H1 (cell line): ENCODE results near the gene SLC16A11. TPM values are rescaled to one million over a fixed set of nuclear protein-coding genes. Genes with fewer than 3 reads are reported as not detected.
"Not testable (repeated sequence)": the region's sequence is repeated elsewhere in the genome, so short reads cannot be mapped to it uniquely, and the experiment has no call there.

Experiments
- CTCF ChIA-PET: fragments of 300-600 bp; sonication (Branson Sonifier 250); formaldehyde crosslinking; loops from one replicate; lab custom pipeline; 2021; ENCODE audit not compliant: partially characterized antibody; lab: Charles Lee
- POLR2A ChIA-PET: fragments of 300-600 bp; sonication (Branson Sonifier 250); formaldehyde crosslinking; loops from one replicate; lab custom pipeline; 2021; ENCODE audit warnings: inconsistent platforms; ENCODE audit not compliant: partially characterized antibody; lab: Charles Lee
- DNase-seq, 2 experiments: peaks; one replicate each; pipeline versions ENCODE4 v3.0.0 to v3.0.0-alpha.2; 2010 to 2022; ENCODE audit warnings: low spot score in 2 of 2, low read depth in 1 of 2, mixed read lengths in 1 of 2
- FAIRE-seq: peaks from 2 replicates; lab custom pipeline; 2011; peaks lifted over from hg19 to GRCh38; lab: Jason Lieb, UNC
- H2AFZ ChIP-seq: 2 replicates; pipeline ENCODE4 v1.8.1; 2012; ENCODE audit warnings: low read length, inconsistent platforms
- H2AK5ac ChIP-seq: 2 replicates; pipeline ENCODE4 v1.6.1; 2013; ENCODE audit warnings: low read depth, low read length
- H2BK120ac ChIP-seq: replicated peaks from 2 replicates; pipeline ENCODE3; 2013; ENCODE audit warnings: low read depth, low read length, inconsistent platforms
- H2BK12ac ChIP-seq: 2 replicates; pipeline ENCODE4 v1.6.1; 2013; ENCODE audit warnings: low read depth, low read length
- H2BK15ac ChIP-seq: 2 replicates; pipeline ENCODE4 v1.6.1; 2013; ENCODE audit warnings: low read length
- H2BK20ac ChIP-seq: 2 replicates; pipeline ENCODE4 v1.6.1; 2013; ENCODE audit warnings: low read length
- H2BK5ac ChIP-seq: 2 replicates; pipeline ENCODE4 v1.6.1; 2013; ENCODE audit warnings: low read depth, low read length
- H3K14ac ChIP-seq: 2 replicates; pipeline ENCODE4 v1.6.1; 2013; ENCODE audit warnings: inconsistent platforms; ENCODE audit not compliant: insufficient read length
- H3K18ac ChIP-seq: 2 replicates; pipeline ENCODE4 v1.6.1; 2013; ENCODE audit warnings: low read length; ENCODE audit errors: extremely low read depth
- H3K23ac ChIP-seq: 2 replicates; pipeline ENCODE4 v1.6.1; 2013; ENCODE audit warnings: inconsistent platforms; ENCODE audit not compliant: insufficient read length
- H3K23me2 ChIP-seq: 2 replicates; pipeline ENCODE4 v1.6.1; 2013; ENCODE audit warnings: low read depth, low read length
- H3K27ac ChIP-seq: 2 replicates; pipeline ENCODE4 v1.6.1; 2011; ENCODE audit warnings: low read depth, low read length, inconsistent platforms
- H3K27me3 ChIP-seq, 4 experiments: replicated peaks in 1 of 4; 1 replicate in 1 of 4; 2 replicates in 3 of 4; pipeline versions ENCODE4 v1.6.1 to v1.8.1; 2011 to 2013; ENCODE audit warnings: low read length in 3 of 4, mild to moderate bottlenecking in 3 of 4, inconsistent platforms in 2 of 4, mixed read lengths in 2 of 4, moderate library complexity in 1 of 4; ENCODE audit not compliant: control insufficient read depth in 3 of 4, insufficient read depth in 3 of 4; ENCODE audit errors: extremely low read depth in 1 of 4
- H3K36me3 ChIP-seq, 4 experiments: 2 replicates each; pipeline versions ENCODE4 v1.6.1 to v1.8.1; 2011 to 2013; ENCODE audit warnings: mild to moderate bottlenecking in 4 of 4, low read length in 3 of 4, moderate library complexity in 2 of 4, control low read depth in 1 of 4, inconsistent platforms in 1 of 4; ENCODE audit not compliant: insufficient read depth in 4 of 4, control insufficient read depth in 2 of 4
- H3K4ac ChIP-seq: replicated peaks from 2 replicates; pipeline ENCODE3; 2013; ENCODE audit warnings: low read length, low read depth, mixed read lengths, inconsistent platforms; ENCODE audit not compliant: insufficient read length
- H3K4me1 ChIP-seq, 4 experiments: replicated peaks in 1 of 4; 1 replicate in 1 of 4; 2 replicates in 3 of 4; pipeline versions ENCODE4 v1.6.1 to v1.8.1; 2011 to 2013; ENCODE audit warnings: low read length in 3 of 4, inconsistent platforms in 2 of 4, mixed read lengths in 1 of 4; ENCODE audit not compliant: insufficient read depth in 4 of 4, control insufficient read depth in 3 of 4
- H3K4me2 ChIP-seq, 2 experiments: 2 replicates each; pipeline versions ENCODE4 v1.6.1 to v1.8.1; 2011 to 2013; ENCODE audit warnings: low read depth in 2 of 2, low read length in 2 of 2, control low read depth in 1 of 2, inconsistent platforms in 1 of 2, mild to moderate bottlenecking in 1 of 2; ENCODE audit not compliant: insufficient read depth in 1 of 2
- H3K4me3 ChIP-seq, 4 experiments: fragments of 200-600, 300-600 bp in 1 of 4; sonication (generic), shearing (Covaris generic), sonication (Bioruptor Twin) in 1 of 4; 2 replicates each; pipeline versions ENCODE4 v1.5.1 to v1.8.1; 2011 to 2016; ENCODE audit warnings: low read length in 4 of 4, low read depth in 3 of 4, control low read depth in 2 of 4, inconsistent platforms in 2 of 4, mild to moderate bottlenecking in 2 of 4, mixed read lengths in 1 of 4, moderate library complexity in 1 of 4; ENCODE audit not compliant: insufficient read depth in 2 of 4; ENCODE audit errors: extremely low read depth in 1 of 4
- H3K56ac ChIP-seq: replicated peaks from 2 replicates; pipeline ENCODE3; 2013; ENCODE audit warnings: low read depth, mild to moderate bottlenecking, mixed read lengths, low read length, inconsistent platforms; ENCODE audit not compliant: insufficient read length
- H3K79me1 ChIP-seq: 2 replicates; pipeline ENCODE4 v1.6.1; 2013; ENCODE audit warnings: low read depth, low read length, control low read depth
- H3K79me2 ChIP-seq, 2 experiments: 2 replicates each; pipeline versions ENCODE4 v1.6.1 to v1.8.1; 2012 to 2013; ENCODE audit warnings: low read length in 2 of 2, mild to moderate bottlenecking in 2 of 2, inconsistent platforms in 1 of 2; ENCODE audit not compliant: insufficient read depth in 2 of 2, control insufficient read depth in 1 of 2
- H3K9ac ChIP-seq, 4 experiments: replicated peaks in 1 of 4; 1 replicate in 1 of 4; 2 replicates in 3 of 4; pipeline versions ENCODE4 v1.6.1 to v1.8.1; 2011 to 2013; ENCODE audit warnings: low read depth in 3 of 4, low read length in 3 of 4, control low read depth in 2 of 4, mild to moderate bottlenecking in 2 of 4, moderate library complexity in 2 of 4, inconsistent platforms in 1 of 4; ENCODE audit errors: extremely low read depth in 1 of 4
- H3K9me3 ChIP-seq, 2 experiments: 2 replicates each; pipeline versions ENCODE4 v1.6.1 to v1.8.1; 2012 to 2013; ENCODE audit warnings: mild to moderate bottlenecking in 2 of 2, moderate library complexity in 2 of 2, control low read depth in 1 of 2, inconsistent platforms in 1 of 2, low read depth in 1 of 2, low read length in 1 of 2, mixed read lengths in 1 of 2; ENCODE audit not compliant: insufficient read depth in 2 of 2
- H4K20me1 ChIP-seq, 2 experiments: replicated peaks in 1 of 2; 2 replicates each; pipeline versions ENCODE3 to v1.8.1; 2011 to 2013; ENCODE audit warnings: inconsistent platforms in 2 of 2, low read length in 2 of 2, mild to moderate bottlenecking in 1 of 2; ENCODE audit not compliant: insufficient read depth in 2 of 2, control insufficient read depth in 1 of 2
- H4K5ac ChIP-seq: 2 replicates; pipeline ENCODE4 v1.6.1; 2013; ENCODE audit warnings: low read length, low read depth, mixed read lengths, inconsistent platforms; ENCODE audit not compliant: insufficient read length
- H4K8ac ChIP-seq: 2 replicates; pipeline ENCODE4 v1.8.0; 2013; ENCODE audit warnings: mild to moderate bottlenecking, moderate library complexity, low read length, inconsistent platforms; ENCODE audit not compliant: insufficient read depth; ENCODE audit errors: extremely low read depth
- H4K91ac ChIP-seq: replicated peaks from 2 replicates; pipeline ENCODE3; 2013; ENCODE audit warnings: low read length, mixed read lengths, inconsistent platforms; ENCODE audit not compliant: insufficient read length
- WGBS, 2 experiments: shearing (Covaris generic) in 1 of 2; methylation state at CpG; one replicate each; pipeline versions ENCODE4 v1.1.6 to v1.1.7; 2013 to 2015; ENCODE audit warnings: low lambda C conversion rate in 2 of 2, mixed read lengths in 2 of 2, inconsistent platforms in 1 of 2, low coverage in 1 of 2, missing lambda C conversion rate in 1 of 2; ENCODE audit not compliant: insufficient replicate concordance in 2 of 2, insufficient coverage in 1 of 2, insufficient read length in 1 of 2; ENCODE audit errors: extremely low coverage in 1 of 2, missing lambda C conversion rate in 1 of 2; 5-methylcytosine and 5-hydroxymethylcytosine counted together
- polyA plus RNA-seq, 7 experiments: library from polyadenylated mRNA; depleted of rRNA in 3 of 7; stranded (reverse) in 5 of 7; unstranded in 2 of 7; fragments of >200 nt in 5 of 7; fragments of 200-250 nt in 2 of 7; gene quantifications; 1 replicate in 5 of 7; 2 replicates in 1 of 7; 4 replicates in 1 of 7; pipeline versions ENCODE4 v1.2.1 to v1.2.3, GENCODE V29; 2011 to 2013; ENCODE audit warnings: missing spikeins in 2 of 7, mixed read lengths in 2 of 7
- total RNA-seq: library from RNA; stranded (reverse); fragmentation: NEBNext Ultra II Directional; extraction: Animal tissue kit (Norgen Biotek cat#: 25700); gene quantifications from 2 replicates; pipeline ENCODE4 v1.2.1, GENCODE V29; 2021

The SLC16A11 gene
- total and polyA plus RNA-seq, 2 of the 8 experiments (the other 6 are each of a cell fraction or from before 2014, with no cell fraction given), result 0.35 to 0.39 TPM

GRCh38 chr17:7091311-7092005 lies 47.6 kb upstream of the SLC16A11 start:
- H3K4me2 ChIP-seq, H3K18ac ChIP-seq, H2BK120ac ChIP-seq, H2BK5ac ChIP-seq, H3K79me1 ChIP-seq, H3K27me3 ChIP-seq, H2BK12ac ChIP-seq, H4K5ac ChIP-seq, H3K4me1 ChIP-seq, H3K36me3 ChIP-seq, H2BK20ac ChIP-seq, H3K56ac ChIP-seq, H4K91ac ChIP-seq, H2AK5ac ChIP-seq, FAIRE-seq, H3K9me3 ChIP-seq, H3K14ac ChIP-seq, H3K4me3 ChIP-seq, H3K4ac ChIP-seq, H2BK15ac ChIP-seq, H3K23me2 ChIP-seq, CTCF ChIA-PET, H4K20me1 ChIP-seq, H4K8ac ChIP-seq, H3K9ac ChIP-seq, H3K23ac ChIP-seq, DNase-seq, H3K79me2 ChIP-seq, H3K27ac ChIP-seq: not testable (repeated sequence)
- POLR2A ChIA-PET, result interaction anchor here (1.0 kb wide), 1 partner anchor 18 kb away, joined by 3 read pairs; no protein-coding TSS in a partner anchor
- 0 out of 2 replicates have a peak overlapping the region, but pooled peaks have one; percentile 53 for H2AFZ ChIP-seq
- 89% methylated on average over 22 of the region's 28 CpGs; no CpG with 5 or more reads in 1 of the 2 experiments for WGBS, 2 experiments

GRCh38 chr17:7089570-7089969 lies 45.7 kb upstream of the SLC16A11 start:
- H4K20me1 ChIP-seq, H3K14ac ChIP-seq, DNase-seq, H2BK120ac ChIP-seq, H3K9me3 ChIP-seq, H3K56ac ChIP-seq, H3K79me2 ChIP-seq, H2AK5ac ChIP-seq, H4K5ac ChIP-seq, FAIRE-seq, H2BK12ac ChIP-seq, H4K8ac ChIP-seq, H3K9ac ChIP-seq, H3K4me2 ChIP-seq, H3K23me2 ChIP-seq, H4K91ac ChIP-seq, H3K36me3 ChIP-seq, H2BK20ac ChIP-seq, H2BK5ac ChIP-seq, H3K23ac ChIP-seq, H3K27ac ChIP-seq, H2AFZ ChIP-seq, H3K4ac ChIP-seq, H3K18ac ChIP-seq, H3K27me3 ChIP-seq, H3K4me1 ChIP-seq, POLR2A ChIA-PET, H2BK15ac ChIP-seq, H3K79me1 ChIP-seq, H3K4me3 ChIP-seq: not testable (repeated sequence)
- CTCF ChIA-PET, result interaction anchor here (1.6 kb wide), 1 partner anchor 9 kb away, joined by 5 read pairs; no protein-coding TSS in a partner anchor
- 92% methylated on average over 6 of the region's 6 CpGs; no CpG with 5 or more reads in 1 of the 2 experiments for WGBS, 2 experiments
